HEK293 (cell line): Measurements from ENCODE around the gene PBRM1.
A peak's percentile ranks its signal among the peaks of the same experiment; 100 is the strongest.

ENCODE experiments used
- CTCF ChIA-PET: fragments of 350-600 bp; formaldehyde crosslinking; extraction: SDS; loops from one replicate; lab custom pipeline; 2021; ENCODE audit warnings: antibody characterized with exemption; lab: Yijun Ruan, JAX
- POLR2A ChIA-PET: fragments of 300-600 bp; formaldehyde crosslinking; extraction: SDS; loops from one replicate; lab custom pipeline; 2020; ENCODE audit warnings: antibody characterized with exemption, inconsistent platforms; lab: Yijun Ruan, JAX
- H3K27ac ChIP-seq: fragments of 200-500 bp; sonication (Bioruptor generic); 2 replicates; pipeline ENCODE4 v1.5.1; 2014; ENCODE audit warnings: low read depth, low read length, control low read depth, inconsistent platforms; ENCODE audit errors: extremely low read depth
- H3K36me3 ChIP-seq, 2 experiments: fragments of 200-500 bp in 1 of 2; sonication (Bioruptor generic) in 1 of 2; 1 replicate in 1 of 2; 2 replicates in 1 of 2; pipeline ENCODE4 v1.5.1; 2014 to 2017; ENCODE audit warnings: inconsistent platforms in 2 of 2, low read length in 2 of 2; ENCODE audit not compliant: control insufficient read depth in 2 of 2, insufficient read depth in 1 of 2
- H3K4me1 ChIP-seq: fragments of 200-500 bp; sonication (Bioruptor generic); 2 replicates; pipeline ENCODE4 v1.5.1; 2014; ENCODE audit warnings: mild to moderate bottlenecking, low read length, inconsistent platforms; ENCODE audit not compliant: control insufficient read depth, insufficient read depth
- H3K4me3 ChIP-seq: 2 replicates; pipeline ENCODE4 v1.5.1; 2011; ENCODE audit warnings: low read depth, mild to moderate bottlenecking, control low read depth, low read length, moderate library complexity
- H3K9me3 ChIP-seq: fragments of 200-500 bp; sonication (Bioruptor generic); 2 replicates; pipeline ENCODE4 v1.5.1; 2014; ENCODE audit warnings: low read depth, low read length, inconsistent platforms; ENCODE audit not compliant: control insufficient read depth, insufficient read depth
- REST ChIP-seq: fragments of 450-650 bp; formaldehyde crosslinking; IDR thresholded peaks from 2 replicates; pipeline ENCODE4 v1.5.1; 2016; ENCODE audit warnings: missing biosample characterization, missing genetic modification characterization
- ZBTB21 ChIP-seq: fragments of 450-650 bp; formaldehyde crosslinking; IDR thresholded peaks from 2 replicates; pipeline ENCODE4 v1.5.1; 2017; ENCODE audit warnings: missing biosample characterization, missing genetic modification characterization
- ZBTB8A ChIP-seq: fragments of 450-650 bp; formaldehyde crosslinking; IDR thresholded peaks from 2 replicates; pipeline ENCODE4 v1.5.1; 2016; ENCODE audit warnings: missing biosample characterization, missing genetic modification characterization
- ZFP69B ChIP-seq: fragments of 450-650 bp; formaldehyde crosslinking; IDR thresholded peaks from 2 replicates; pipeline ENCODE4 v1.5.1; 2016; ENCODE audit warnings: missing biosample characterization, missing genetic modification characterization
- ZNF121 ChIP-seq: fragments of 450-650 bp; formaldehyde crosslinking; IDR thresholded peaks from 2 replicates; pipeline ENCODE4 v1.5.1; 2016; ENCODE audit warnings: missing biosample characterization, missing genetic modification characterization
- ZNF146 ChIP-seq: fragments of 450-650 bp; formaldehyde crosslinking; IDR thresholded peaks from 2 replicates; pipeline ENCODE4 v1.5.1; 2016; ENCODE audit warnings: missing biosample characterization, missing genetic modification characterization
- ZNF157 ChIP-seq: fragments of 450-650 bp; formaldehyde crosslinking; IDR thresholded peaks from 2 replicates; pipeline ENCODE4 v1.5.1; 2016; ENCODE audit warnings: missing biosample characterization, missing genetic modification characterization
- ZNF2 ChIP-seq: fragments of 450-650 bp; formaldehyde crosslinking; IDR thresholded peaks from 2 replicates; pipeline ENCODE4 v1.5.1; 2016; ENCODE audit warnings: missing biosample characterization, missing genetic modification characterization
- ZNF202 ChIP-seq: fragments of 450-650 bp; formaldehyde crosslinking; IDR thresholded peaks from 2 replicates; pipeline ENCODE4 v1.5.1; 2016; ENCODE audit warnings: missing biosample characterization, missing genetic modification characterization, borderline replicate concordance
- ZNF280D ChIP-seq: fragments of 450-650 bp; formaldehyde crosslinking; IDR thresholded peaks from 2 replicates; pipeline ENCODE4 v1.5.1; 2016; ENCODE audit warnings: missing biosample characterization, missing genetic modification characterization
- ZNF335 ChIP-seq: fragments of 450-650 bp; formaldehyde crosslinking; conservative IDR thresholded peaks from 2 replicates; pipeline ENCODE4 v1.5.1; 2016; ENCODE audit warnings: missing biosample characterization, missing genetic modification characterization
- ZNF488 ChIP-seq: fragments of 450-650 bp; formaldehyde crosslinking; IDR thresholded peaks from 2 replicates; pipeline ENCODE4 v1.5.1; 2016; ENCODE audit warnings: missing biosample characterization, missing genetic modification characterization
- ZNF521 ChIP-seq: fragments of 450-650 bp; formaldehyde crosslinking; IDR thresholded peaks from 2 replicates; pipeline ENCODE4 v1.5.1; 2017; ENCODE audit warnings: missing biosample characterization, mild to moderate bottlenecking, missing genetic modification characterization
- ZNF561 ChIP-seq: fragments of 450-650 bp; IDR thresholded peaks from 2 replicates; pipeline ENCODE4 v1.5.1; 2018; ENCODE audit warnings: missing biosample characterization, missing genetic modification characterization, borderline replicate concordance
- ZNF596 ChIP-seq: fragments of 450-650 bp; IDR thresholded peaks from 2 replicates; pipeline ENCODE4 v1.5.0; 2018; ENCODE audit warnings: missing biosample characterization, mild to moderate bottlenecking, missing genetic modification characterization, moderate library complexity
- ZNF639 ChIP-seq: fragments of 450-650 bp; formaldehyde crosslinking; IDR thresholded peaks from 2 replicates; pipeline ENCODE4 v1.5.1; 2016; ENCODE audit warnings: missing biosample characterization, missing genetic modification characterization
- ZNF658 ChIP-seq: fragments of 450-650 bp; formaldehyde crosslinking; IDR thresholded peaks from 2 replicates; pipeline ENCODE4; 2016; ENCODE audit warnings: missing biosample characterization, missing genetic modification characterization
- ZNF692 ChIP-seq: fragments of 450-650 bp; formaldehyde crosslinking; IDR thresholded peaks from 2 replicates; pipeline ENCODE4 v1.5.1; 2016; ENCODE audit warnings: missing biosample characterization, missing genetic modification characterization
- ZNF830 ChIP-seq: fragments of 450-650 bp; IDR thresholded peaks from 2 replicates; pipeline ENCODE4 v1.5.0; 2018; ENCODE audit warnings: missing biosample characterization, missing genetic modification characterization, low read depth, mild to moderate bottlenecking, moderate library complexity
- ZXDB ChIP-seq: fragments of 450-650 bp; formaldehyde crosslinking; IDR thresholded peaks from 2 replicates; pipeline ENCODE4 v1.5.1; 2016; ENCODE audit warnings: missing biosample characterization, missing genetic modification characterization

Gene PBRM1

GRCh38 chr3:52689151-52689550, 3.4 kb upstream of the PBRM1 start:
- H3K27ac ChIP-seq, result no peak overlapping the region

GRCh38 chr3:52688266-52688665, 2.6 kb upstream of the PBRM1 start:
- Histone ChIP-seq H3K36me3 (peaks cover 37 to 71% of the 10 kb centered on the region in 2 experiments), H3K9me3 (no peaks in the 10 kb centered on the region), H3K27ac (no peak overlapping the region)
- POLR2A ChIA-PET, result no interaction called here
- CTCF ChIA-PET, result no interaction called here
- no peak for TF ChIP-seq ZNF521 (tag by site-specific recombination)
- TF ChIP-seq ZNF121, result no peak
- TF ChIP-seq ZNF596 (tag by site-specific recombination), result no peak
- TF ChIP-seq ZNF658 (tag by site-specific recombination), result no peak
- no peak for TF ChIP-seq ZBTB21
- no peak for TF ChIP-seq ZNF280D
- no peak for TF ChIP-seq ZXDB (tag by site-specific recombination)
- no peak for TF ChIP-seq ZNF146 (tag by site-specific recombination)
- no peak for TF ChIP-seq ZNF639
- TF ChIP-seq, all 188 proteins: peak for 0
- Histone ChIP-seq H3K4me3 (no peak overlapping the region), H3K4me1 (peaks cover 2% of the 10 kb centered on the region; the same call in 1 of the 2 replicates)

More at GRCh38 chr3:52689151-52689550, 3.4 kb upstream of the PBRM1 start:
- Histone ChIP-seq H3K4me1 (no peaks in the 10 kb centered on the region; the same call in 1 of the 2 replicates), H3K9me3 (no peaks in the 10 kb centered on the region), H3K36me3 (peaks cover 37 to 80% of the 10 kb centered on the region in 2 experiments), H3K4me3 (no peak overlapping the region)
- ChIA-PET POLR2A (interaction anchor here (0.7 kb wide), 1 partner anchor 153 kb away, joined by 3 read pairs; the partner anchor contains the start of gene UQCC5), CTCF (no interaction called here)
- TF ChIP-seq ZNF157, result no peak
- TF ChIP-seq ZNF488 (tag by site-specific recombination), result no peak

GRCh38 chr3:52685285-52685708, 416 bp downstream of the PBRM1 start:
- H3K4me3 ChIP-seq, result peak overlapping the region; percentile 89
- H3K4me1 ChIP-seq, result peaks cover 2% of the 10 kb centered on the region; the same call in 1 of the 2 replicates
- CTCF ChIA-PET, result no interaction called here
- H3K9me3 ChIP-seq, result no peaks in the 10 kb centered on the region
- H3K27ac ChIP-seq, result peak overlapping the region; percentile 87
- peaks cover 28 to 59% of the 10 kb centered on the region in 2 experiments for H3K36me3 ChIP-seq
- POLR2A ChIA-PET, result interaction anchor here (0.8 to 1.8 kb wide), 3 partner anchors 12 to 149 kb away, joined by 3 to 13 read pairs (median 8); partner anchors contain the start of genes GLT8D1, SPCS1 and UQCC5
- TF ChIP-seq ZBTB8A (tag by site-specific recombination) (peak; percentile 28; the same call in 1 of the 2 replicates), ZNF830 (tag by site-specific recombination) (no peak), REST (tag by site-specific recombination) (0 out of 2 replicates have a peak, but pooled peaks have one; percentile 24), ZNF561 (tag by site-specific recombination) (0 out of 2 replicates have a peak, but pooled peaks have one; percentile 21), ZNF335 (tag by site-specific recombination) (peak; percentile 37; the same call in 1 of the 2 replicates), ZFP69B (tag by site-specific recombination) (peak; percentile 50; the same call in 1 of the 2 replicates), ZNF202 (tag by site-specific recombination) (no peak), ZNF692 (tag by site-specific recombination) (peak; percentile 34; the same call in 1 of the 2 replicates), ZNF2 (tag by site-specific recombination) (no peak)
